Skeletal muscle tissue (tissue), 4 donors: Measurements from ENCODE around the gene SLC22A23. TPM values are rescaled to one million over a fixed set of nuclear protein-coding genes. Genes with fewer than 3 reads are reported as not detected.

ENCODE experiments used
- H3K27ac ChIP-seq: one replicate; pipeline ENCODE4 v1.7.0; 2013; ENCODE audit warnings: mild to moderate bottlenecking, low read depth, low read length, inconsistent platforms
- H3K27me3 ChIP-seq, 3 donors: one replicate each; pipeline ENCODE4 v1.7.0; 2013; ENCODE audit warnings: low read length in 3 of 3; ENCODE audit not compliant: control insufficient read depth in 3 of 3, insufficient read depth in 3 of 3
- H3K36me3 ChIP-seq, 3 donors: one replicate each; pipeline ENCODE4 v1.7.0; 2013; ENCODE audit warnings: low read length in 3 of 3; ENCODE audit not compliant: control insufficient read depth in 3 of 3, insufficient read depth in 3 of 3
- H3K4me1 ChIP-seq, 3 donors: one replicate each; pipeline ENCODE4 v1.7.0; 2013; ENCODE audit warnings: low read length in 3 of 3, mild to moderate bottlenecking in 3 of 3; ENCODE audit not compliant: control insufficient read depth in 3 of 3, insufficient read depth in 3 of 3
- H3K4me3 ChIP-seq, 3 donors: one replicate each; pipeline ENCODE4 v1.7.0; 2013; ENCODE audit warnings: low read length in 3 of 3
- H3K9ac ChIP-seq, 3 donors: one replicate each; pipeline ENCODE4 v1.7.0; 2013; ENCODE audit warnings: low read length in 3 of 3, mild to moderate bottlenecking in 3 of 3, moderate library complexity in 2 of 3, low read depth in 1 of 3
- H3K9me3 ChIP-seq, 3 donors: one replicate each; pipeline ENCODE4 v1.7.0; 2013; ENCODE audit warnings: low read length in 3 of 3; ENCODE audit not compliant: control insufficient read depth in 3 of 3
- total RNA-seq: library from RNA; depleted of rRNA; stranded (reverse); fragments of >200 nt; gene quantifications from one replicate; pipeline ENCODE4 v1.2.3, GENCODE V29; 2014
- donor health status: Osteomylitis.

The SLC22A23 gene
- total RNA-seq, 1 donor from 2014 or later: 2.6 TPM

- Histone ChIP-seq H3K27ac (no peak overlapping the region), H3K27me3 (no peaks in the 10 kb centered on the region), H3K4me3 (no peak overlapping the region), H3K36me3 (peaks cover 0 to 3% (median 2%) of the 10 kb centered on the region in 3 donors), H3K9ac (no peak overlapping the region), H3K4me1 (peaks cover 8 to 33% (median 9%) of the 10 kb centered on the region in 3 donors), H3K9me3 (no peaks in the 10 kb centered on the region)
Observed at GRCh38 chr6:3316331-3316730, 140.5 kb downstream of the SLC22A23 start.

- Histone ChIP-seq H3K36me3 (peaks cover 0 to 3% (median 2%) of the 10 kb centered on the region in 3 donors), H3K9me3 (no peaks in the 10 kb centered on the region), H3K9ac (no peak overlapping the region), H3K27ac (no peak overlapping the region), H3K4me3 (no peak overlapping the region), H3K27me3 (no peaks in the 10 kb centered on the region), H3K4me1 (peaks cover 11 to 36% (median 12%) of the 10 kb centered on the region in 3 donors)
Observed at GRCh38 chr6:3315841-3316240, 141.0 kb downstream of the SLC22A23 start.

- no peaks in the 10 kb centered on the region for H3K9me3 ChIP-seq
- peaks cover 0 to 3% (median 2%) of the 10 kb centered on the region in 3 donors for H3K36me3 ChIP-seq
- H3K4me1 ChIP-seq: peaks cover 15 to 37% (median 19%) of the 10 kb centered on the region in 3 donors
- H3K27me3 ChIP-seq: no peaks in the 10 kb centered on the region
- H3K4me3 ChIP-seq: no peak overlapping the region
- no peak overlapping the region for H3K27ac ChIP-seq
- H3K9ac ChIP-seq: no peak overlapping the region
Observed at GRCh38 chr6:3314621-3315467, 142.0 kb downstream of the SLC22A23 start.

GRCh38 chr6:3314176-3314575, 142.7 kb downstream of the SLC22A23 start:
- Histone ChIP-seq H3K4me1 (peaks cover 16 to 37% (median 21%) of the 10 kb centered on the region in 3 donors), H3K27me3 (no peaks in the 10 kb centered on the region), H3K9me3 (no peaks in the 10 kb centered on the region), H3K27ac (no peak overlapping the region), H3K9ac (no peak overlapping the region), H3K4me3 (no peak overlapping the region), H3K36me3 (peaks cover 0 to 3% (median 2%) of the 10 kb centered on the region in 3 donors)

- H3K4me3 ChIP-seq: no peak overlapping the region
- H3K9me3 ChIP-seq: no peaks in the 10 kb centered on the region
- H3K27me3 ChIP-seq: no peaks in the 10 kb centered on the region
- peaks cover 0 to 3% (median 2%) of the 10 kb centered on the region in 3 donors for H3K36me3 ChIP-seq
- no peak overlapping the region for H3K9ac ChIP-seq
- no peak overlapping the region for H3K27ac ChIP-seq
- peaks cover 16 to 31% (median 19%) of the 10 kb centered on the region in 3 donors for H3K4me1 ChIP-seq
Observed at GRCh38 chr6:3312604-3313231, 144.1 kb downstream of the SLC22A23 start.

GRCh38 chr6:3311826-3312225, 145.0 kb downstream of the SLC22A23 start:
- H3K9ac ChIP-seq: no peak overlapping the region
- no peak overlapping the region for H3K27ac ChIP-seq
- H3K4me1 ChIP-seq: peaks cover 16 to 23% (median 19%) of the 10 kb centered on the region in 3 donors
- no peaks in the 10 kb centered on the region for H3K27me3 ChIP-seq
- no peak overlapping the region for H3K4me3 ChIP-seq
- peaks cover 0 to 3% (median 2%) of the 10 kb centered on the region in 3 donors for H3K36me3 ChIP-seq
- H3K9me3 ChIP-seq: no peaks in the 10 kb centered on the region

- no peaks in the 10 kb centered on the region for H3K27me3 ChIP-seq
- H3K4me1 ChIP-seq: peaks cover 16 to 23% (median 19%) of the 10 kb centered on the region in 3 donors
- H3K36me3 ChIP-seq: peaks cover 0 to 4% (median 3%) of the 10 kb centered on the region in 3 donors
- H3K9me3 ChIP-seq: no peaks in the 10 kb centered on the region
- H3K4me3 ChIP-seq: no peak overlapping the region
- H3K9ac ChIP-seq: no peak overlapping the region
- no peak overlapping the region for H3K27ac ChIP-seq
Observed at GRCh38 chr6:3310703-3311102, 146.1 kb downstream of the SLC22A23 start.

- Histone ChIP-seq H3K9ac (no peak overlapping the region), H3K4me3 (no peak overlapping the region), H3K9me3 (no peaks in the 10 kb centered on the region), H3K27me3 (no peaks in the 10 kb centered on the region), H3K27ac (no peak overlapping the region), H3K36me3 (peaks cover 0 to 2% (median under 1%) of the 10 kb centered on the region in 3 donors), H3K4me1 (peaks cover 16 to 23% (median 19%) of the 10 kb centered on the region in 3 donors)
Observed at GRCh38 chr6:3310051-3310448, 146.8 kb downstream of the SLC22A23 start.

GRCh38 chr6:3309391-3310050, 147.3 kb downstream of the SLC22A23 start:
- no peak overlapping the region for H3K9ac ChIP-seq
- H3K27me3 ChIP-seq: no peaks in the 10 kb centered on the region
- no peak overlapping the region for H3K27ac ChIP-seq
- no peaks in the 10 kb centered on the region for H3K9me3 ChIP-seq
- peaks cover 16 to 23% (median 19%) of the 10 kb centered on the region in 3 donors for H3K4me1 ChIP-seq
- H3K4me3 ChIP-seq: no peak overlapping the region
- H3K36me3 ChIP-seq: peaks cover 0 to 6% (median 0%) of the 10 kb centered on the region in 3 donors
